WI38 (cell line): Measurements from ENCODE around the gene MACROD2.

Experiments used
- H3K4me3 ChIP-seq: 2 replicates; pipeline ENCODE4 v1.5.1; 2011; ENCODE audit warnings: low read depth, mild to moderate bottlenecking, control low read depth, low read length
- CTCF ChIP-seq: IDR thresholded peaks from 2 replicates; pipeline ENCODE4 v1.5.1; 2012; ENCODE audit warnings: low read depth, mild to moderate bottlenecking, control low read depth, low read length

MACROD2 gene

GRCh38 chr20:14341801-14342200, 346.5 kb downstream of the MACROD2 start:
- no peak overlapping the region for H3K4me3 ChIP-seq
- no peak for TF ChIP-seq CTCF

- no peak for TF ChIP-seq CTCF
- no peak overlapping the region for H3K4me3 ChIP-seq
These were observed 347.6 kb downstream of the MACROD2 start for GRCh38 chr20:14342918-14343317.

- no peak for TF ChIP-seq CTCF
- H3K4me3 ChIP-seq: no peak overlapping the region
These were observed 348.3 kb downstream of the MACROD2 start for GRCh38 chr20:14343491-14344065.

- TF ChIP-seq CTCF: no peak
These were observed 349.4 kb downstream of the MACROD2 start for GRCh38 chr20:14344746-14345145.

GRCh38 chr20:14355791-14356190, 360.5 kb downstream of the MACROD2 start:
- no peak for TF ChIP-seq CTCF
- H3K4me3 ChIP-seq: no peak overlapping the region

More at GRCh38 chr20:14344746-14345145, 349.4 kb downstream of the MACROD2 start:
- H3K4me3 ChIP-seq: no peak overlapping the region

- no peak overlapping the region for H3K4me3 ChIP-seq
- no peak for TF ChIP-seq CTCF
These were observed 365.1 kb downstream of the MACROD2 start for GRCh38 chr20:14360416-14360815.

GRCh38 chr20:14361509-14362345, 366.4 kb downstream of the MACROD2 start:
- no peak for TF ChIP-seq CTCF
- no peak overlapping the region for H3K4me3 ChIP-seq
